Neural cell (in vitro differentiated cells): ENCODE results near the gene STRADA. TPM values are rescaled to one million over a fixed set of nuclear protein-coding genes. Genes with fewer than 3 reads are reported as not detected.

Experiments
- H2AFZ ChIP-seq: fragments of 200-600, 300-800 bp; sonication (generic), shearing (Covaris generic); 2 replicates; pipeline ENCODE4 v1.6.0; 2014; ENCODE audit warnings: low read depth, mild to moderate bottlenecking, antibody characterized with exemption, low read length, moderate library complexity
- H3F3A ChIP-seq: fragments of 200-600 bp; shearing (Covaris generic); 2 replicates; pipeline ENCODE4 v1.6.1; 2016; ENCODE audit warnings: mild to moderate bottlenecking, moderate library complexity, mixed read lengths, antibody characterized with exemption, low read length; ENCODE audit not compliant: insufficient read depth, poor library complexity, severe bottlenecking
- H3K27ac ChIP-seq: fragments of 200-600, 300-800 bp; sonication (generic), shearing (Covaris generic); 2 replicates; pipeline ENCODE4 v1.5.1; 2014; ENCODE audit warnings: mild to moderate bottlenecking, low read length, moderate library complexity
- H3K27me3 ChIP-seq: fragments of 300-800, 200-600 bp; sonication (generic), shearing (Covaris generic); 2 replicates; pipeline ENCODE4 v1.6.0; 2014; ENCODE audit warnings: mild to moderate bottlenecking, low read depth, low read length, moderate library complexity; ENCODE audit not compliant: insufficient read depth
- H3K36me3 ChIP-seq: fragments of 300-800, 200-600 bp; sonication (generic), shearing (Covaris generic); 2 replicates; pipeline ENCODE4 v1.5.1; 2014; ENCODE audit warnings: mild to moderate bottlenecking, antibody characterized with exemption, low read length, moderate library complexity; ENCODE audit not compliant: insufficient read depth
- H3K4me2 ChIP-seq: fragments of 300-800, 200-600 bp; sonication (generic), shearing (Covaris generic); 2 replicates; pipeline ENCODE4 v1.6.0; 2014; ENCODE audit warnings: mild to moderate bottlenecking, low read length
- H3K4me3 ChIP-seq: fragments of 300-800, 200-600 bp; sonication (generic), shearing (Covaris generic); 2 replicates; pipeline ENCODE4 v1.5.1; 2014; ENCODE audit warnings: mild to moderate bottlenecking, low read length, moderate library complexity
- H3K79me2 ChIP-seq: fragments of 200-600 bp; shearing (Covaris generic); replicated peaks from 2 replicates; pipeline ENCODE4 v1.6.0; 2014; ENCODE audit warnings: mild to moderate bottlenecking, low read length, moderate library complexity; ENCODE audit not compliant: insufficient read depth
- H3K9ac ChIP-seq: fragments of 300-800, 200-600 bp; sonication (generic), shearing (Covaris generic); 2 replicates; pipeline ENCODE4 v1.6.1; 2016; ENCODE audit warnings: mild to moderate bottlenecking, low read length, mixed read lengths
- H3K9me2 ChIP-seq: fragments of 200-600 bp; shearing (Covaris generic); 2 replicates; pipeline ENCODE4 v1.6.1; 2016; ENCODE audit warnings: mild to moderate bottlenecking, low read length, mixed read lengths; ENCODE audit not compliant: insufficient read depth
- H3K9me3 ChIP-seq: fragments of 200-600, 300-800 bp; sonication (generic), shearing (Covaris generic); 2 replicates; pipeline ENCODE4 v1.6.1; 2016; ENCODE audit warnings: mild to moderate bottlenecking, mixed run types, low read length, moderate library complexity, mixed read lengths
- H4K20me1 ChIP-seq: fragments of 200-600 bp; shearing (Covaris generic); 2 replicates; pipeline ENCODE4 v1.6.1; 2016; ENCODE audit warnings: mild to moderate bottlenecking, mixed run types; ENCODE audit not compliant: insufficient read depth
- EP300 ChIP-seq: fragments of 450-650 bp; conservative IDR thresholded peaks from 2 replicates; pipeline ENCODE4 v1.6.1; 2014; ENCODE audit warnings: antibody characterized with exemption, mild to moderate bottlenecking, moderate library complexity; ENCODE audit not compliant: poor library complexity, severe bottlenecking
- REST ChIP-seq: IDR thresholded peaks from 2 replicates; pipeline ENCODE4 v1.6.1; 2012; ENCODE audit warnings: borderline replicate concordance
- polyA plus RNA-seq: library from polyadenylated mRNA; depleted of rRNA; stranded (reverse); fragments of >200 nt; gene quantifications from 2 replicates; pipeline ENCODE4 v1.2.3, GENCODE V29; 2014

Gene STRADA
- polyA plus RNA-seq, 1 donor from 2014 or later, result 18.4 TPM

GRCh38 chr17:63653050-63653449 is 88.5 kb downstream of the STRADA start:
- Histone ChIP-seq H3K79me2 (no peaks in the 10 kb centered on the region), H3F3A (no peaks in the 10 kb centered on the region), H3K9ac (no peak overlapping the region), H2AFZ (no peak overlapping the region), H4K20me1 (no peaks in the 10 kb centered on the region), H3K4me2 (no peak overlapping the region), H3K9me3 (no peaks in the 10 kb centered on the region), H3K36me3 (no peaks in the 10 kb centered on the region), H3K4me3 (no peak overlapping the region), H3K27me3 (no peaks in the 10 kb centered on the region), H3K27ac (no peak overlapping the region), H3K9me2 (no peaks in the 10 kb centered on the region)
- TF ChIP-seq REST (no peak), EP300 (no peak)

Other genes starting within 250 kb of the STRADA start
- not detected in 2 replicates for gene KCNH6, start 218.4 kb downstream of the STRADA start, polyA plus RNA-seq
- 35.3 and 38.3 TPM in 2 replicates for gene DCAF7, start 191.3 kb downstream of the STRADA start, polyA plus RNA-seq
- 15.8 and 16.2 TPM in 2 replicates for gene TACO1, start 140.9 kb downstream of the STRADA start, polyA plus RNA-seq
- 16.6 and 24.5 TPM in 2 replicates for gene MAP3K3, start 119.4 kb downstream of the STRADA start, polyA plus RNA-seq
- gene LIMD2, start 41.7 kb downstream of the STRADA start, polyA plus RNA-seq, result 116 and 132 TPM in 2 replicates
- 47.2 and 49.3 TPM in 2 replicates for gene CCDC47, start 31.8 kb upstream of the STRADA start, polyA plus RNA-seq
- 114 and 115 TPM in 2 replicates for gene DDX42, start 32.4 kb upstream of the STRADA start, polyA plus RNA-seq
- gene PSMC5, start 85.6 kb upstream of the STRADA start, polyA plus RNA-seq, result 63.1 and 69.5 TPM in 2 replicates
- gene FTSJ3, start 85.9 kb upstream of the STRADA start, polyA plus RNA-seq, result 23.2 and 25.8 TPM in 2 replicates
- gene SMARCD2, start 100.9 kb upstream of the STRADA start, polyA plus RNA-seq, result 24.0 and 33.2 TPM in 2 replicates
- gene CSH2, start 131.9 kb upstream of the STRADA start, polyA plus RNA-seq, result not detected in 2 replicates
- not detected in 2 replicates for gene GH2, start 140.1 kb upstream of the STRADA start, polyA plus RNA-seq
- not detected in 2 replicates for gene CSH1, start 154.8 kb upstream of the STRADA start, polyA plus RNA-seq
- gene CSHL1, start 169.5 kb upstream of the STRADA start, polyA plus RNA-seq, result not detected in 2 replicates
- not detected in 2 replicates for gene GH1, start 177.0 kb upstream of the STRADA start, polyA plus RNA-seq
- gene CD79B, start 190.5 kb upstream of the STRADA start, polyA plus RNA-seq, result not detected in 2 replicates
- not detected in 2 replicates for gene SCN4A, start 231.1 kb upstream of the STRADA start, polyA plus RNA-seq